ENCODE results near the gene AKAP8L. TPM values are rescaled to one million over a fixed set of nuclear protein-coding genes. Genes with fewer than 3 reads are reported as not detected.

AKAP8L gene
- total and polyA plus RNA-seq, 9 of the 15 experiments (the other 6 are each of a cell fraction or from before 2014, with no cell fraction given), result 2.4 to 116 (median 70.7) TPM

DNA sequence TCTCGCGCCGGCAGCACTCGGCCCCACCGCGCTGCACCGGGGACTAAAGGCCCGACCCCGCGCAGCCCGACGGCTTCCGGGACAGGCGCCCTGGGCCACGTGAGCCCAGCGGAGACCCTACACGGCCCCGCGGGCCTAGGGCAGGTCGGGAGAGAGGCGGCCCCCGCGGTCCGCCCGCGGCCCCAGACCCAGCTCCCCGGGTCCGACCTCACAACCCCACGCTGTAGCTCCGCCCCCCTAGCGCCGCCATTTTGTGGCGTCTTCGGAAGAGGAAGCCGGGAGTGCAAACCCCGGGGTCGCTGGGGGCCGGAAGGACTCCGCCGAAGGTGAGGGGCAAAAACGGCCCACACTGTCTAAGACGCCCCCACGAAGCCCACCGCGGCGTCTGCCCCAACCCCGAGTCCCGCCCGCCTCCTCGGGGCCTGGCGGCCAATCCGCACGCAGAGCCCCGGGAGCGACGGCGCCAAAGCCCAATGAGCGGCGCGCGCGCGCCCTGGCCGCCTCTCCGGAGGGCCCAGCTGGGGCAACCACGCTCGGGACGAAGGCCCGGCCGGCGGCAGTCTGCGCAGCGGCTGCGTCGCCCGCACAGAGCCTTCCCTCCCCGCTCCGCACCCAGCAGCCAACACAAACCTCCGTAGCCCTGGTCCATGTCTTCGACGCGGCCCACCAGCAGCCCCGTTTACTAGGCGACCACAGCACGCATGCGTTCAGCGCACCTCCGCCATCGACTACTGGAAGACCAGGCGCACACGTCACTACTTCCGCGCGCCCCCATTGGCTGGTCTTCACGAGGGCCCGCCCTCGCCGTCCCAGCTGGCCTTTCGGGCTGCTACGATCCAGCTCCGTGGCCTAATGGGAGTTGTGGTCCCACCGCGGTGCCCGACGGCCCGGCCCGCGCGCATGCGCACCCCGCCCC, 39.4 kb downstream of the AKAP8L start, which contains the start of gene AKAP8 (continued):
- TF ChIP-seq, protein P1, sequence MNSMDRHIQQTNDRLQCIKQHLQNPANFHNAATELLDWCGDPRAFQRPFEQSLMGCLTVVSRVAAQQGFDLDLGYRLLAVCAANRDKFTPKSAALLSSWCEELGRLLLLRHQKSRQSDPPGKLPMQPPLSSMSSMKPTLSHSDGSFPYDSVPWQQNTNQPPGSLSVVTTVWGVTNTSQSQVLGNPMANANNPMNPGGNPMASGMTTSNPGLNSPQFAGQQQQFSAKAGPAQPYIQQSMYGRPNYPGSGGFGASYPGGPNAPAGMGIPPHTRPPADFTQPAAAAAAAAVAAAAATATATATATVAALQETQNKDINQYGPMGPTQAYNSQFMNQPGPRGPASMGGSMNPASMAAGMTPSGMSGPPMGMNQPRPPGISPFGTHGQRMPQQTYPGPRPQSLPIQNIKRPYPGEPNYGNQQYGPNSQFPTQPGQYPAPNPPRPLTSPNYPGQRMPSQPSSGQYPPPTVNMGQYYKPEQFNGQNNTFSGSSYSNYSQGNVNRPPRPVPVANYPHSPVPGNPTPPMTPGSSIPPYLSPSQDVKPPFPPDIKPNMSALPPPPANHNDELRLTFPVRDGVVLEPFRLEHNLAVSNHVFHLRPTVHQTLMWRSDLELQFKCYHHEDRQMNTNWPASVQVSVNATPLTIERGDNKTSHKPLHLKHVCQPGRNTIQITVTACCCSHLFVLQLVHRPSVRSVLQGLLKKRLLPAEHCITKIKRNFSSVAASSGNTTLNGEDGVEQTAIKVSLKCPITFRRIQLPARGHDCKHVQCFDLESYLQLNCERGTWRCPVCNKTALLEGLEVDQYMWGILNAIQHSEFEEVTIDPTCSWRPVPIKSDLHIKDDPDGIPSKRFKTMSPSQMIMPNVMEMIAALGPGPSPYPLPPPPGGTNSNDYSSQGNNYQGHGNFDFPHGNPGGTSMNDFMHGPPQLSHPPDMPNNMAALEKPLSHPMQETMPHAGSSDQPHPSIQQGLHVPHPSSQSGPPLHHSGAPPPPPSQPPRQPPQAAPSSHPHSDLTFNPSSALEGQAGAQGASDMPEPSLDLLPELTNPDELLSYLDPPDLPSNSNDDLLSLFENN (IDR thresholded peaks at IDR 0.05; ENCODE audit: low read depth in 2 of 2, low read length in 2 of 2), result peak in 1 of 2 experiments; percentile 33; a peak in 1 of 4 replicates
- TF ChIP-seq, protein P2, sequence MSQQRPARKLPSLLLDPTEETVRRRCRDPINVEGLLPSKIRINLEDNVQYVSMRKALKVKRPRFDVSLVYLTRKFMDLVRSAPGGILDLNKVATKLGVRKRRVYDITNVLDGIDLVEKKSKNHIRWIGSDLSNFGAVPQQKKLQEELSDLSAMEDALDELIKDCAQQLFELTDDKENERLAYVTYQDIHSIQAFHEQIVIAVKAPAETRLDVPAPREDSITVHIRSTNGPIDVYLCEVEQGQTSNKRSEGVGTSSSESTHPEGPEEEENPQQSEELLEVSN (IDR thresholded peaks at IDR 0.05; ENCODE audit: borderline replicate concordance in 1 of 2, extremely low read depth in 1 of 2, insufficient read depth in 1 of 2, insufficient read length in 1 of 2, low read depth in 1 of 2, low read length in 1 of 2, poor library complexity in 1 of 2, severe bottlenecking in 1 of 2), result peak in 1 of 2 experiments; percentile 40
- TF ChIP-seq, protein P3, sequence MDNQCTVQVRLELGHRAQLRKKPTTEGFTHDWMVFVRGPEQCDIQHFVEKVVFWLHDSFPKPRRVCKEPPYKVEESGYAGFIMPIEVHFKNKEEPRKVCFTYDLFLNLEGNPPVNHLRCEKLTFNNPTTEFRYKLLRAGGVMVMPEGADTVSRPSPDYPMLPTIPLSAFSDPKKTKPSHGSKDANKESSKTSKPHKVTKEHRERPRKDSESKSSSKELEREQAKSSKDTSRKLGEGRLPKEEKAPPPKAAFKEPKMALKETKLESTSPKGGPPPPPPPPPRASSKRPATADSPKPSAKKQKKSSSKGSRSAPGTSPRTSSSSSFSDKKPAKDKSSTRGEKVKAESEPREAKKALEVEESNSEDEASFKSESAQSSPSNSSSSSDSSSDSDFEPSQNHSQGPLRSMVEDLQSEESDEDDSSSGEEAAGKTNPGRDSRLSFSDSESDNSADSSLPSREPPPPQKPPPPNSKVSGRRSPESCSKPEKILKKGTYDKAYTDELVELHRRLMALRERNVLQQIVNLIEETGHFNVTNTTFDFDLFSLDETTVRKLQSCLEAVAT (IDR thresholded peaks at IDR 0.05), result no peak
- TF ChIP-seq, protein P4, sequence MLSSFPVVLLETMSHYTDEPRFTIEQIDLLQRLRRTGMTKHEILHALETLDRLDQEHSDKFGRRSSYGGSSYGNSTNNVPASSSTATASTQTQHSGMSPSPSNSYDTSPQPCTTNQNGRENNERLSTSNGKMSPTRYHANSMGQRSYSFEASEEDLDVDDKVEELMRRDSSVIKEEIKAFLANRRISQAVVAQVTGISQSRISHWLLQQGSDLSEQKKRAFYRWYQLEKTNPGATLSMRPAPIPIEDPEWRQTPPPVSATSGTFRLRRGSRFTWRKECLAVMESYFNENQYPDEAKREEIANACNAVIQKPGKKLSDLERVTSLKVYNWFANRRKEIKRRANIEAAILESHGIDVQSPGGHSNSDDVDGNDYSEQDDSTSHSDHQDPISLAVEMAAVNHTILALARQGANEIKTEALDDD (IDR thresholded peaks at IDR 0.05), result no peak
- TF ChIP-seq ZBTB7A (IDR thresholded peaks at IDR 0.05; ENCODE audit: borderline replicate concordance, control insufficient read depth, low read depth, low read length) (peak; percentile 96), ZNF589 (CRISPR knock-in tag; IDR thresholded peaks at IDR 0.05; ENCODE audit: low read depth) (no peak), ZFP30 (CRISPR knock-in tag; IDR thresholded peaks at IDR 0.05; ENCODE audit: borderline replicate concordance) (no peak), CBX5 (IDR thresholded peaks at IDR 0.05; ENCODE audit: borderline replicate concordance, low read depth) (no peak), ZNF239 (CRISPR knock-in tag; IDR thresholded peaks at IDR 0.05) (no peak), SRSF9 (IDR thresholded peaks at IDR 0.05; ENCODE audit: borderline replicate concordance, low read depth, low read length) (no peak), HNRNPLL (IDR thresholded peaks at IDR 0.05; ENCODE audit: low read depth, low read length, poor library complexity, severe bottlenecking) (no peak), YBX1 (IDR thresholded peaks at IDR 0.05) (no peak)
- TF ChIP-seq, protein P5, sequence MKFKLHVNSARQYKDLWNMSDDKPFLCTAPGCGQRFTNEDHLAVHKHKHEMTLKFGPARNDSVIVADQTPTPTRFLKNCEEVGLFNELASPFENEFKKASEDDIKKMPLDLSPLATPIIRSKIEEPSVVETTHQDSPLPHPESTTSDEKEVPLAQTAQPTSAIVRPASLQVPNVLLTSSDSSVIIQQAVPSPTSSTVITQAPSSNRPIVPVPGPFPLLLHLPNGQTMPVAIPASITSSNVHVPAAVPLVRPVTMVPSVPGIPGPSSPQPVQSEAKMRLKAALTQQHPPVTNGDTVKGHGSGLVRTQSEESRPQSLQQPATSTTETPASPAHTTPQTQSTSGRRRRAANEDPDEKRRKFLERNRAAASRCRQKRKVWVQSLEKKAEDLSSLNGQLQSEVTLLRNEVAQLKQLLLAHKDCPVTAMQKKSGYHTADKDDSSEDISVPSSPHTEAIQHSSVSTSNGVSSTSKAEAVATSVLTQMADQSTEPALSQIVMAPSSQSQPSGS (CRISPR knock-in tag; IDR thresholded peaks at IDR 0.05), result peak; percentile 80; the same call in 1 of the 2 replicates
- TF ChIP-seq, protein P6, sequence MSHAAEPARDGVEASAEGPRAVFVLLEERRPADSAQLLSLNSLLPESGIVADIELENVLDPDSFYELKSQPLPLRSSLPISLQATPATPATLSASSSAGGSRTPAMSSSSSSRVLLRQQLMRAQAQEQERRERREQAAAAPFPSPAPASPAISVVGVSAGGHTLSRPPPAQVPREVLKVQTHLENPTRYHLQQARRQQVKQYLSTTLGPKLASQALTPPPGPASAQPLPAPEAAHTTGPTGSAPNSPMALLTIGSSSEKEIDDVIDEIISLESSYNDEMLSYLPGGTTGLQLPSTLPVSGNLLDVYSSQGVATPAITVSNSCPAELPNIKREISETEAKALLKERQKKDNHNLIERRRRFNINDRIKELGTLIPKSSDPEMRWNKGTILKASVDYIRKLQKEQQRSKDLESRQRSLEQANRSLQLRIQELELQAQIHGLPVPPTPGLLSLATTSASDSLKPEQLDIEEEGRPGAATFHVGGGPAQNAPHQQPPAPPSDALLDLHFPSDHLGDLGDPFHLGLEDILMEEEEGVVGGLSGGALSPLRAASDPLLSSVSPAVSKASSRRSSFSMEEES (CRISPR knock-in tag; IDR thresholded peaks at IDR 0.05), result no peak
